D721Med (cell line): ENCODE data around the gene AP5S1.

Source experiments
- DNase-seq: peaks from one replicate; pipeline ENCODE4 v3.0.0; 2011; ENCODE audit warnings: low spot score; ENCODE audit not compliant: insufficient read length
- FAIRE-seq: peaks from 2 replicates; lab custom pipeline; 2011; peaks lifted over from hg19 to GRCh38; lab: Jason Lieb, UNC
- TF ChIP-seq, protein P1 (sequence below): IDR thresholded peaks from 2 replicates; pipeline ENCODE4 v1.5.1; 2012; ENCODE audit warnings: mild to moderate bottlenecking, control low read depth; ENCODE audit not compliant: insufficient read depth; ENCODE audit errors: missing control alignments

AP5S1 gene

DNA sequence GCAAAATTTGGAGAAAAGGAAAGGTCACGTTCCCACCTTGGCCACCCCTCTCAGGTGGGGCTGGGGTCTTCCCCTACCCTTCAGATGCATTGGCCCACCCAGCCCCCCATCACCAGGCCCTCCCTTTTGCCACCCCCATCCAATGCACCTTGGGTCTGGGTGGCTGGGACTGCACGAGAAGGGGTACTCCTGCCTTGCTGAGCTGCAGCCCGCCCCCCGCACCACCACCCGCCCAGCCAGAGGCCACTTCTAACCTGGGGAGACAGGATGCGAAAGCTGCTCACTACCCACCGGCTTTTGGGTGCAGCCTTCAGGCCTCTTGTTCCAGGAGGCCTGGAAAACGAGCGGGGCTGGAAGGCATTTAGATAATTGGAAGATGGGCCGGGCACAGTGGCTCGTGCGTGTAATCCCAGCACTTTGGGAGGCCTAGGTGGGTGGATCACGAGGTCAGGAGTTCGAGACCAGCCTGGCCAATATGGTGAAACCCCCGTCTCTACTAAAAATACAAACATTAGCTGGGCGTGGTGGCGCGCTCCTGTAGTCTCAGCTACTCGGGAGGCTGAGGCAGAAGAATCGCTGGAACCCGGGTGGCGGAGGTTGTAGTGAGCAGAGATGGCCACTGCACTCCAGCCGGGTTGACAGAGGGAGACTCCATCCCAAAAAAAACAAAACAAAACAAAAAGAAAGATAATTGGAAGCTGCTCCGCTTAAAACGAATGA lies 25.5 kb upstream of the AP5S1 start:
- TF ChIP-seq, protein P1, sequence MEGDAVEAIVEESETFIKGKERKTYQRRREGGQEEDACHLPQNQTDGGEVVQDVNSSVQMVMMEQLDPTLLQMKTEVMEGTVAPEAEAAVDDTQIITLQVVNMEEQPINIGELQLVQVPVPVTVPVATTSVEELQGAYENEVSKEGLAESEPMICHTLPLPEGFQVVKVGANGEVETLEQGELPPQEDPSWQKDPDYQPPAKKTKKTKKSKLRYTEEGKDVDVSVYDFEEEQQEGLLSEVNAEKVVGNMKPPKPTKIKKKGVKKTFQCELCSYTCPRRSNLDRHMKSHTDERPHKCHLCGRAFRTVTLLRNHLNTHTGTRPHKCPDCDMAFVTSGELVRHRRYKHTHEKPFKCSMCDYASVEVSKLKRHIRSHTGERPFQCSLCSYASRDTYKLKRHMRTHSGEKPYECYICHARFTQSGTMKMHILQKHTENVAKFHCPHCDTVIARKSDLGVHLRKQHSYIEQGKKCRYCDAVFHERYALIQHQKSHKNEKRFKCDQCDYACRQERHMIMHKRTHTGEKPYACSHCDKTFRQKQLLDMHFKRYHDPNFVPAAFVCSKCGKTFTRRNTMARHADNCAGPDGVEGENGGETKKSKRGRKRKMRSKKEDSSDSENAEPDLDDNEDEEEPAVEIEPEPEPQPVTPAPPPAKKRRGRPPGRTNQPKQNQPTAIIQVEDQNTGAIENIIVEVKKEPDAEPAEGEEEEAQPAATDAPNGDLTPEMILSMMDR, result no peak
- FAIRE-seq (no peak), DNase-seq (no peak)

GRCh38 chr20:3795511-3796468 lies 24.6 kb upstream of the AP5S1 start, which contains the start of gene CDC25B:
Gene CDC25B, plus strand, starts transcription at chr20:3796310. Its CDS starts 222 bp downstream, at chr20:3796532.
- no peak for FAIRE-seq

DNA sequence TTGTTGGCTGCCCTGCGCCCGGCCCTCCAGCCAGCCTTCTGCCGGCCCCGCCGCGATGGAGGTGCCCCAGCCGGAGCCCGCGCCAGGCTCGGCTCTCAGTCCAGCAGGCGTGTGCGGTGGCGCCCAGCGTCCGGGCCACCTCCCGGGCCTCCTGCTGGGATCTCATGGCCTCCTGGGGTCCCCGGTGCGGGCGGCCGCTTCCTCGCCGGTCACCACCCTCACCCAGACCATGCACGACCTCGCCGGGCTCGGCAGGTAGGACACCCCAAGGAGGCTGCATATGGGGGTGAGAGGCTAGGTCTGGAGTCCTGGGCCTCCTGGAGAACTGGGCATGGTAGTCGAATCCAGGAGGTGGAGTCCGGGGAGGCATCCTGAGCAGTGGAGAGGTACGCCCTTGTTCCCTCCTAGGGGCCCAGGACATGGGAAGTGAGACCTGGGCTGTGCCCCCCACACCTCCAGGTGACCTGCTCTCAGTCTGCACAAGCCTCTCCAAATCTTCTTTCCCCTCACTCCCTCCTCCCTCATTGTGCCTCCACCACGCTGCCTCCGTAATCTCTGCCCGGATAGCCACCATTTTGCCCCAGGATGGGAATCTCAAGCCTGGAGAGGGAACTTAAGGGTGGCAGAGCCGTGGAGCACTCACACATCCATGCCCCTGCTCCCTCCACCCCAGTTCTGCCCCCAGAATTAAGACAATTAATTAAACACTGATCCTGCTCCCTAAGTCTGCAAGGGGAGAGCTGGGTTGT lies 23.7 kb upstream of the AP5S1 start:
- FAIRE-seq, result no peak

More at GRCh38 chr20:3795511-3796468, 24.6 kb upstream of the AP5S1 start, which contains the start of gene CDC25B:
- TF ChIP-seq, protein P1, result no peak
- DNase-seq, result peak; percentile 58

DNA sequence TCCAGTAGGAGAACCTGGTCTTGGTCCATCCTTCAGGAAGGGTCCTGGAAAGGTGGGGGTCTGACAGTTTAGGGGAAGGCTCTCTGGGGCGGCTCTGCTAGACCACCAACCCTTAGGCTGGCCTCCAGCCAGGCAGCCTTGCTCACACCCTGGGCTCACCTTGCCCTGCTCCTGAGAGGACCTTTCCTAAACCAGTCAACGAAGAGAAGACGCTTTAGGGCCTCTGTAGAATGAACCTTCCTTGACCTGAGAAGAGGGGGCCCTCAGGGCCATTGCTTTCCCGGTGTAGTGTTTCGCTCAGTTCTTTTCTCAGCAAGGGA lies 23.2 kb upstream of the AP5S1 start:
- DNase-seq, result no peak

More for the DNA sequence above, 23.7 kb upstream of the AP5S1 start:
- TF ChIP-seq, protein P1, result no peak
- no peak for DNase-seq

GRCh38 chr20:3797592-3798372 lies 22.6 kb upstream of the AP5S1 start:
- no peak for FAIRE-seq
- no peak for DNase-seq
- TF ChIP-seq, protein P1, result no peak

More for the DNA sequence above, 23.2 kb upstream of the AP5S1 start:
- TF ChIP-seq, protein P1, result no peak
- FAIRE-seq, result no peak

DNA sequence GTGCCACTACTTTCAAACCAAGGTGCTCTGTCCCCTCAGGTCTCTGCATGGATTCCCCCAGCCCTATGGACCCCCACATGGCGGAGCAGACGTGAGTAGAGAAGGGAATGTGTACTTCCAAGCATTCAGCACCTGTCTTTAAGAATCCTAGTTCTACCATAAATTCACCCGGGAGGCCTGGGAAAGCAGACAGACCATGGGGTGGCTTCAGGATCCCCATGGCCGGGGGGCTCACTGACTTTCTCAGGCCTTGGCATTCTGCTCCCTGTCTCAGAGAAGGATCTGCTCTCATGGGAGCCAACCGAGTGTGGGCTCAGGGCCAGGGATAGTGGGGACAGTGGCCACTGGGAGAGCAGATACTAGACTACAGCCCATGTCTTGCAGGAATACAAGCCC lies 22.0 kb upstream of the AP5S1 start:
- TF ChIP-seq, protein P1, result no peak
- FAIRE-seq (no peak), DNase-seq (no peak)
